Measurements from ENCODE around the gene MMRN2. TPM values are rescaled to one million over a fixed set of nuclear protein-coding genes. Genes with fewer than 3 reads are reported as not detected.
"Not testable (repeated sequence)": the region's sequence is repeated elsewhere in the genome, so short reads cannot be mapped to it uniquely, and the experiment has no call there.

The MMRN2 gene
- total RNA-seq (2014; rRNA removed; shearing (Covaris generic)), result 1.9 and 2.6 TPM in 2 replicates
- 5.0 and 6.8 TPM in 2 replicates for polyA plus RNA-seq (2015; cell fraction: cytosol; rRNA removed)
- polyA plus RNA-seq (2015; cell fraction: nucleus; rRNA removed), result 18.0 and 24.7 TPM in 2 replicates

- no peak for DNase-seq (ENCODE audit: low read depth)
Observed at GRCh38 chr10:86957471-86958115, at the start of gene MMRN2. MMRN2 (minus strand) TSS chr10:86957615; CDS start chr10:86957541, 74 bp downstream.

DNA sequence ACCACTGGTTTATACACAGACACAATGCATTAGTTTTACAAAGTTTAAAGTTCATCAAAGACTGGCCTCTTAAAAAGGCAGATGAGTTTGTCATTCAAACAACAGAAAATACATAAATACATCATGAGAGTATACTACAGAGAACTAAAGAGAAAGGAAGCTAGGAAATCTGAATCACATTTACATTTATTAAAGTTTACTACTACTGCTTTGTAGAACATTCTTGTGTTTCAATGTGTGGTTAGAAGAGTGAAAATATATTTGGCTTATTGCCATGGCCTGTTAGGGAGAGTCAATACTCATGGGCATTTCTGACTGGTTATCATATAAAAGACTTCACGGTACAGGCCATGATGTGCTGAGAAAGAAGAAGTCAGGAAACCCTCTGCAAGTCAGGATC lies 49.7 kb upstream of the MMRN2 start:
- not testable (repeated sequence) for DNase-seq (ENCODE audit: low read depth)

DNA sequence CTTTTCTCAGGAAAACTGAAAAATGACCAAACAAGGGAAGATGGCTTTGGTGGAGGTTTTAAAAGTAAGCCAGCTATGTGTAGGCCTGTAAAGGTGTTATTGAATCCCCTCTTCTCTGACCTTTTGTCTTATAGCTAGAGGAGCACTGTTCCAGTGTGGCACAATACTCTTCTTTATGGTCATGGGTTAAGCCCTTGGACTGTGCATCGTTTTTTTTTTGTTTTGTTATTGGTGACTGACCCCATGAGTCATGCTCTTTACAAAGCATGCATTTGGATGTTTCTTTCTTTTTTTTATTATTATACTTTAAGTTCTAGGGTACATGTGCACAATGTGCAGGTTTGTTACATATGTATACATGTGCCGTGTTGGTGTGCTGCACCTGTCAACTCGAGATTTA lies 43.1 kb upstream of the MMRN2 start:
- DNase-seq (ENCODE audit: low read depth), result peak; percentile 35

DNA sequence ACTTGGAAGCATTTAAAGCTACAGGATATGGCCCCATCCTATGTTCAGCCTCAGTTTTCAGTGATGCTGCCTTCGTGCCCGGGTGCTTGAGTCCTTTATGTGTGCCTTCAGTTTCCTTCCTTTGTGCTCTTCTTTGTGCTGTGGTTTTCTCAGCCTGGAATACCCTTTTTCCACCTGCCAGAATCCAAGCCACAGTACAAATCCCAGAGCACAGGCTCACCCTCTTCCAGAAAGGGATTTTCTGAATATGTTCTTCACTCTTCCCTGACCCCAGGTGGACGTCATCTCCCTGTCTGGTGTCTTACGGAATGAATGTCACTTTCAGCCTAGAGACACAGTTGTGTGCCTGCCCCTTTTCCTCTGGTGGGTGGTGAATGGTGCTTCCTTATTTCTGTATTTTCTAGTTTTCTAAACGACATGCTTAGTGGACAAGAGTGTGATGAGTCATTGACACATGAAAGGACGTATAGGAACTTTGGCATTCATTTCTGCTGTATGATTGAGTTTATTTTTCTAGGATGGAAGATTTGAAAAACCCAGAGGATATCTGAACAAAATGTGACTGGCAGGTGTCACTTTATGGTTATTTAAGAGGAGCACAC lies 42.5 kb upstream of the MMRN2 start:
- DNase-seq (ENCODE audit: low read depth), result peak; percentile 25

- no peak for DNase-seq (ENCODE audit: low read depth)
Observed at GRCh38 chr10:86992929-86993328, 35.5 kb upstream of the MMRN2 start.

DNA sequence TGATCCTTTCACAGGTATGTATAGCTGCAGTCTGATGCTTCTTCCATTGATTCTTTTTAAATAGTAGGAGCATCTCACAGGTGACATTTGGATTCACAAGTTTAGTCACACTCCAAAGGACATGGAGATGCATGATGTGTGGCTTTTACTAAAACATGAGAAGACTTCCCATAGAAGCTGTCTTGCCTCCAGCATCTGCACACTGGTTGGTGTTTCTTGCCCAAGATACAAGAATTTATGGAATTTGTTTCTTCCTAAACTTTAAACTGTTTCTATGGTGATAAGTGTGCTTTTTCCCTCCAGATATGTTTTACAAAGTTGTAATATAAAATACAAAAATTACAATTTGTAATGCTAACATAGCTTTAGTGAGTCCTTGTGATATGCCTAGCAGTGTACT lies 35.0 kb upstream of the MMRN2 start:
- DNase-seq (ENCODE audit: low read depth), result no peak

DNA sequence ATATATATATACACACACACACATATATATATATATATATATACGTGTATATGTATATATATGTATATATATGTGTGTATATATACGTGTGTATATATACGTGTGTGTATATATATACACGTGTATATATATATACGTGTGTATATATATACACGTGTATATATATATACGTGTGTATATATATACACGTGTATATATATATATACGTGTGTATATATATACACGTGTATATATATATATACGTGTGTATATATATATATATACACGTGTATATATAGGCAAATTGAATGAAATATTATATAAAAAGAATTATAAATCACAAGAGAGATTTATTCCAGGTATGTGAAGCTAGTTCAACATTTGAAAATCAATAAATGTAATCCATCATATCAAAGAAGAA lies 33.9 kb upstream of the MMRN2 start:
- not testable (repeated sequence) for DNase-seq (ENCODE audit: low read depth)

DNA sequence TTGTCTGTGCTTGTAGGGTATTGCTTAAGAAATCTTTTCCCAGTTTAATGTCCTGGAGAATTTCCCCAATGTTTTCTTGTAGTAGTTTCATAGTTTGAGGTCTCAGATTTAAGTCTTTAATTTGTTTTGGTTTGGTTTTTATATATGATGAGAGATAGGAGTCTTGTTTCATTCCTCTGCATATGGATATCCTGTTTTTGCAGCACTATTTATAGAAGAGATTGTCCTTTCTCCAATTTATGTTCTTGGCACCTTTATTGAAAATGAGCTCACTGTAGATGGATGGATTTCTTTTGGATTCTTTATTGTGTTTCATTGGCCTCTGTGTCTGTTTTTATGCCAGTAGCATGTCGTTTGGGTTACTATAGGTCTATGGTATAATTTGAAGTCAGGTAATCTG lies 31.1 kb upstream of the MMRN2 start:
- no peak for DNase-seq (ENCODE audit: low read depth)

DNA sequence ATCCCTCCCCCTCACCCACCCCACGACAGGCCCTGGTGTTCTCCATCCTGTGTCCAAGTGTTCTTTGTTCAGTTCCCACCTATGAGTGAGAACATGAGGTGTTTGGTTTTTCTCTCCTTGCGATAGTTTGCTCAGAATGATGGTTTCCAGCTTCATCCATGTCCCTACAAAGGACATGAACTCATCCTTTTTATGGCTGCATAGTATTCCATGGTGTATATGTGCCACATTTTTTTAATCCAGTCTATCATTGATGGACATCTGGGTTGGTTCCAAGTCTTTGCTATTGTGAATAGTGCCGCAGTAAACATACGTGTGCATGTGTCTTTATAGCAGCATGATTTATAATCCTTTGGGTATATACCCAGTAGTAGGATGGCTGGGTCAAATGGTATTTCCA lies 27.1 kb upstream of the MMRN2 start:
- not testable (repeated sequence) for DNase-seq (ENCODE audit: low read depth)

DNA sequence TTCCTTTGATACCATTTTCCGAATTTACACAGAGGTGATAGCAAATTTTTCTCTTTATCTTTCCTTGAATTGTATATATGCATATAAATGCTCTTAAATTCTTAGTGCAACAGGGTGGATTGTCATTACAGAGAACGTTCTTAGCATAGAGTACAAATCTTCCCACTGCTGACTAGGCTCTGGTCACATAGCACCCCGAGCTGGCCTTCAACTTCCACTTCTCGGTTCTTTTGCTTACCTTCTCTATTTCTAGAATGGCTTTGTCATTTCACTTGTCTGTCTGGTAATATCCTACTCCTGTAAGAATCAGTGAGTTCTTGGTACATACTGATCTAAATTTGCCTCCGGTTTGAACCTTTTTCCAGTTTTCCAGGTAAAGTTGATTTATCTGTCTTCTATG lies 24.3 kb upstream of the MMRN2 start:
- DNase-seq (ENCODE audit: low read depth), result no peak

DNA sequence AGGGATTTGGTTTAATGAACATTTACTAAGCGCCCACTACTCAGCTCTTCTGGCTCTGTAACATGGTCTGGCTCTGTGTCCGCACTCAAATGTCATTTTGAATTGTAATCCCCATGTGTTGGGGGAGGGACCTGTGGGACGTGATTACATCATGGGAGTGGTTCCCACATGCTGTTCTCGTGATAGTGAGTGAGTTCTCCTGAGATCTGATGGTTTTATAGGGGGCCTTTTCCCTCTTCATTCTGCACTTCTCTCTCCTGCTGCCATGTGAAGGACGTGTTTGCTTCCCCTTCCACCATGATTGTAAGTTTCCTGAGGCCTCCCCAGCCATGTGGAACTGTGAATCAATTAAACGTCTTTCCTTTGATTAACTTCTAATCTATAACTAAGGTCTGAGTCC lies 23.6 kb upstream of the MMRN2 start:
- DNase-seq (ENCODE audit: low read depth), result not testable (repeated sequence)

- no peak for DNase-seq (ENCODE audit: low read depth)
Observed at GRCh38 chr10:86979977-86980448, 22.6 kb upstream of the MMRN2 start.

GRCh38 chr10:86979296-86979818 lies 21.9 kb upstream of the MMRN2 start:
- no peak for DNase-seq (ENCODE audit: low read depth)

- peak; percentile 79 for DNase-seq (ENCODE audit: low read depth)
Observed at GRCh38 chr10:86978457-86978856, 21.0 kb upstream of the MMRN2 start.

DNA sequence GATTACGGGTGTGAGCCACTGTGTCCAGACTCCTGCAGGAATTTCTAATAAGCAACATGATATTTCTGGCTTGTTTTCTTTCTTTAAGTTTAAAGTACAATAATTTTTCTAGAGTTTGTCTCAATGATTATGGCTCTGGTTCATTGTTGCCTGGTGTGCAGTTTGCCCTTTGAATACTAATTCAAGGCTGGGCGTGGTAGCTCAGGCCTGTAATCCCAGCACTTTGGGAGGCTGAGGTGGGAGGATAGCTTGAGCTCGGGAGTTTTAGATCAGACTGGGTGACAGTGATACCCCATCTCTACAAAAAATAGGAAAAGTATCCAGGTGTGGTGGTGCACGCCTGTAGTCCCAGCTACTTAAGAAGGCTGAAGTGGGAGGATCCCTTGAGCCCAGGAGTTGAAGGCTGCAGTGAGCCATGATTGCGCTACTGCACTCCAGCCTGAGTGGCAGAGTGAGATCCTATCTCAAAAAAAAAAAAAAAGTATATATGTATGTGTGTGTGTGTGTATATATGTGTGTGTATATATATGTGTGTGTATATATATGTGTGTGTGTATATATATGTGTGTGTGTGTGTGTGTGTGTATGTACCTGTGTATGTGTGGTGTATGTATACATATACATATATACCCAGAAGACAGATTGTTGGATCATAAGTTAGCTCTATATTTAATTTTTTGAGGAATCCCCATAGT lies 19.1 kb upstream of the MMRN2 start:
- DNase-seq (ENCODE audit: low read depth), result no peak

DNA sequence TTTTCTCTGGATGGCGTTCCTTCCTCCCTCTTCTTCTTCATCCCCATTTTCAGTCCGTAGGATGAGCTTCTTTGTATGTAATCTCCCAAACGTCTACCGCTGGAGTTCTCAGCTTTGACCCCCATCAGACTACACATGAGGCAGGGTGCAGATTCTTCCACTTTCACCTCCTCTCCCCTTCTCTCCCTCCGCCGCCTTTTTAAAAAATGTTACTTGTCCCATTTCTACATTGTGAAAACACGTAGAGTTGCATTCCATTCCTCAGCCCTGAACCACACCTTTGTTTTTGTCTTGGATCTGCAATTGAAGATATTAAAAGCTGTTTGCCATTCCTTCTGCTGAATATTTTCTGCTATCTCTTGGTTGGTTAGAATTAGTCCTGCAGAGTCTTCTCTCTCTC lies 17.1 kb upstream of the MMRN2 start:
- DNase-seq (ENCODE audit: low read depth), result no peak

DNA sequence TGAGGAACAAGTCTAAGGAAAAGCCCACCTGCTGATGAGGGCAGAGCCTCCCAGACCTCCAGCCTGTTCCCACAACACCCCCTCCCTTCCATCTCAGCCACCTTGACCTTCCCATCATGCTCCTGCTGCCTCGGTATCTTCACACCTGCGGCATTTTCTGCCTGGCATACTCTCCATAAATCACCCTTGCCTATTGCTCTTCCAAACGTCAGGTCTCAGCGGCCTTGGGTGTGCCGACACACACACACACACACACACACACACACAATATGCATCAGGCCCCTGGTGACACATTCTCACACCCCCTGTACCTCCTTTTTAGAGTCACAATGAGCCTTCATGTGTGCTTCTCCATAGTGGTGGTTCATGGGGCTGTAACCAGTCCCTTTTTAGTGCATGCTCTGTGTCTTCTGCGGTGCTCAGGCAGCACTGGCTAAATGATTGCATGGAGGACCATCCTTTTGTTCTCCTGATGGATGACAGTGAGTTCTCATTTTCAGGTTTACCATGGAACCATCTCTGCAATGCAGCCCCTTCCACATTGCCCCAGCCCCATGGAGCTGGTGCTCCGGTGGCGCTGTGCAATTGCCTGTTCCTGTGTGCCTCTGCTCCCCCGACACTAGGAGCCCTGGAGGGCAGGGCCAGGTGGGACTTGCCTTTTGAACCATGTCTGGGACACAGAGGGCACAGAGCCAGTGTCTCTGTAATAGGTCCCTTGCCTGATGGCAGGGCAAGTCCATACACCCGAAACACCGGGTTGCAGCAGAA lies 15.4 kb upstream of the MMRN2 start:
- no peak for DNase-seq (ENCODE audit: low read depth)

DNA sequence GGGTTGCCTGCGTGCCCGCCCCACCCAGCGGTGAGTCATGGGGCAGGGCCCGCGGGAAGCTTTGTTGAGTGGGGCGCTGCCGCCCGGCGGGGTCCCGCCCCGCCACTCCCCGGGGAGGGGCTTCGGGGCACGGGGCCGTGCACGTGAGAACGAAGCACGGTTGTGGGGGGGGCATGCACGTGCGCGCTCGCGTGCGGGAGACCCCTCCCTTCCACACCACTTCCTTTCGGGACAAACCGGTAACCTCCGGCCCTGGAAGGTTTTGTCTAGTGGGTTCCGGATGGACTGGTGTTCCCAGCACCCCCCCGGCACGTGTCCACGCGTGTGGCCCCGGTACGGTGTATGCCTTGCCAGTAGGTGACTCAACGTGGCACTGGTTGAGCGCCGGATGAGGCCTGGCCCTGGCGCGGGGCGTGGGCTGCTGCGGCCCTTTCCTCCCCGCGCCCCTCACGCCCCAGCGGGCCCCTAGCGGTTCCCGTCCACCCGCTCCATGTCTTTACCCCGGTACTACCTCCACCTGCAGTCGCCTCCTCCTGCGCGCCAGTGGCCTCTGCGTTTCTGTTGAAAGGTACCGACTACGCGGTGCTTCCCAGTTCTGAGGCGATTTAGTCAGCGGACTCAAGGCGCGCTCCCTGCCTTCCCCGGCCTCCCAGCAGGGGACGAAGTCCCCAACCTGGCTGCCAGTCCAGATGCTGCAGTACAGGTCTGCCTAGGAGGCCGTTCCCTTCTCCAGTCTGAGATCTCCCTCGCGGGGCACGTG lies 14.0 kb upstream of the MMRN2 start:
- peak; percentile 97 for DNase-seq (ENCODE audit: low read depth)

GRCh38 chr10:86970982-86971231 lies 13.5 kb upstream of the MMRN2 start:
- DNase-seq (ENCODE audit: low read depth), result no peak

DNA sequence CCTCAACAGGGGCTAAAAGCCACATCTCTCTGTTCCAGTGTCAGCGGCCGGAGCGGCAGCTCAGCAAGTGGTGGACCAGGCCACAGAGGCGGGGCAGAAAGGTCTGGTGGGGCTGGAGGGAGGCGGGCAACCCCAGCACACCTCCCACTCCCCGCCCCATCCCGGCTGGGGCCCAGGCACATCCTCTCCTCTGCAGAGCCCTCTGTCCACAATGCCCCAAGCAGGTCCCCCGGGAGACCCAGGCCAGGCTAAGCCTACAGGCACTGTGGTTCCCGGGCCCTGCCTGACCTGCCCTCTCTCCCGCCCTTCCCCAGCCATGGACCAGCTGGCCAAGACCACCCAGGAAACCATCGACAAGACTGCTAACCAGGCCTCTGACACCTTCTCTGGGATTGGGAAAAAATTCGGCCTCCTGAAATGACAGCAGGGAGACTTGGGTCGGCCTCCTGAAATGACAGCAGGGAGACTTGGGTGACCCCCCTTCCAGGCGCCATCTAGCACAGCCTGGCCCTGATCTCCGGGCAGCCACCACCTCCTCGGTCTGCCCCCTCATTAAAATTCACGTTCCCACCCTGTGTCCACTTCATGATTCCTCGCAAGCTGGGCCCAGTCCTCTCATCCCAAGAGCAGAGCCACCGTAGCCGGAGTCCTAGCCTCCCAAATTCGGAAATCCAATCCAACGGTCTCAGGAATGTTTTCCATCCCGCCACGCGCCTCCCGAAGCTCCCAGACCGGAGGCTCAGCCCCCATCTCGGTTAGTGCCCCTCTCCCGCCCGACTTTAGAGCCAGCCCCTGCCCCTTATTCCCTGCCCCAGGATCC lies 13.0 kb upstream of the MMRN2 start:
- peak; percentile 92 for DNase-seq (ENCODE audit: low read depth)

Data from HT1080 (cell line).